Measurements from ENCODE around the gene ZNF664.

DNA sequence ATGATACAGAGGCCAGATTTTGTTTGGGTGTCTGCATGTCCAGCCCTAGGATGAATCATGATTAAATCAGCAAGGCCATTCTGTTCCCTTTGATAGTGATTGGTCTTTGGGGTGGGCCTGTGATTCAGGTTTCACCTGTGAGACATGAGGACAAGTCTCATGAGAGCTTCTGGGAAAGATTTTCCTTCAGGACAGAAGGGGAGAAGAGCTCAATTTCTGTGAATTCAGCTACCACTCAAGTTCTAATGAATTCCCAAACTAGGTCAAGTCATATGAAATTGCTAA, 73.4 kb downstream of the ZNF664 start:
- TF ChIP-seq, protein P1, sequence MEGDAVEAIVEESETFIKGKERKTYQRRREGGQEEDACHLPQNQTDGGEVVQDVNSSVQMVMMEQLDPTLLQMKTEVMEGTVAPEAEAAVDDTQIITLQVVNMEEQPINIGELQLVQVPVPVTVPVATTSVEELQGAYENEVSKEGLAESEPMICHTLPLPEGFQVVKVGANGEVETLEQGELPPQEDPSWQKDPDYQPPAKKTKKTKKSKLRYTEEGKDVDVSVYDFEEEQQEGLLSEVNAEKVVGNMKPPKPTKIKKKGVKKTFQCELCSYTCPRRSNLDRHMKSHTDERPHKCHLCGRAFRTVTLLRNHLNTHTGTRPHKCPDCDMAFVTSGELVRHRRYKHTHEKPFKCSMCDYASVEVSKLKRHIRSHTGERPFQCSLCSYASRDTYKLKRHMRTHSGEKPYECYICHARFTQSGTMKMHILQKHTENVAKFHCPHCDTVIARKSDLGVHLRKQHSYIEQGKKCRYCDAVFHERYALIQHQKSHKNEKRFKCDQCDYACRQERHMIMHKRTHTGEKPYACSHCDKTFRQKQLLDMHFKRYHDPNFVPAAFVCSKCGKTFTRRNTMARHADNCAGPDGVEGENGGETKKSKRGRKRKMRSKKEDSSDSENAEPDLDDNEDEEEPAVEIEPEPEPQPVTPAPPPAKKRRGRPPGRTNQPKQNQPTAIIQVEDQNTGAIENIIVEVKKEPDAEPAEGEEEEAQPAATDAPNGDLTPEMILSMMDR (conservative IDR thresholded peaks at IDR 0.05; ENCODE audit: low read length): no peak
- no peak for TF ChIP-seq EZH2phosphoT487 (IDR thresholded peaks at IDR 0.05; ENCODE audit: borderline replicate concordance, low read depth, low read length)
